Trophoblast cell (in vitro differentiated cells and primary cell): ENCODE results near the gene SUPT20HL1.

Experiments used
- DNase-seq, 2 donors: peaks; one replicate each; pipeline ENCODE4 v3.0.0-alpha.2; 2016
- H2AFZ ChIP-seq: 2 replicates; pipeline ENCODE4 v1.6.1; 2013; ENCODE audit warnings: low read length, moderate library complexity, mild to moderate bottlenecking; ENCODE audit not compliant: insufficient read depth, poor library complexity
- H2AK5ac ChIP-seq: 2 replicates; pipeline ENCODE4 v1.6.1; 2013; ENCODE audit warnings: mild to moderate bottlenecking, low read length
- H2BK120ac ChIP-seq: 2 replicates; pipeline ENCODE4 v1.6.1; 2013; ENCODE audit warnings: low read length, mild to moderate bottlenecking, moderate library complexity; ENCODE audit not compliant: insufficient read depth, poor library complexity
- H2BK12ac ChIP-seq: 2 replicates; pipeline ENCODE4 v1.6.1; 2013; ENCODE audit warnings: mild to moderate bottlenecking, low read length, moderate library complexity
- H2BK5ac ChIP-seq: 2 replicates; pipeline ENCODE4 v1.6.1; 2013; ENCODE audit warnings: low read length, low read depth, moderate library complexity, mild to moderate bottlenecking; ENCODE audit not compliant: poor library complexity
- H3K14ac ChIP-seq: 2 replicates; pipeline ENCODE4 v1.6.1; 2013; ENCODE audit warnings: mild to moderate bottlenecking, low read length
- H3K18ac ChIP-seq: 2 replicates; pipeline ENCODE4 v1.6.1; 2013; ENCODE audit warnings: mild to moderate bottlenecking, low read length
- H3K23ac ChIP-seq: 2 replicates; pipeline ENCODE4 v1.6.1; 2013; ENCODE audit warnings: low read length
- H3K27ac ChIP-seq: 2 replicates; pipeline ENCODE4 v1.5.1; 2013; ENCODE audit warnings: low read depth, mild to moderate bottlenecking, inconsistent platforms, low read length, moderate library complexity
- H3K27me3 ChIP-seq: 2 replicates; pipeline ENCODE4 v1.6.1; 2013; ENCODE audit warnings: inconsistent platforms, mild to moderate bottlenecking, low read length, moderate library complexity; ENCODE audit not compliant: insufficient read depth
- H3K36me3 ChIP-seq, 2 experiments: 1 replicate in 1 of 2; 2 replicates in 1 of 2; pipeline ENCODE4 v1.6.1; 2013; ENCODE audit warnings: low read length in 2 of 2, mild to moderate bottlenecking in 2 of 2, moderate library complexity in 1 of 2; ENCODE audit not compliant: insufficient read depth in 2 of 2, control insufficient read depth in 1 of 2
- H3K4ac ChIP-seq: 2 replicates; pipeline ENCODE4 v1.6.1; 2013; ENCODE audit warnings: low read depth, mild to moderate bottlenecking, low read length, moderate library complexity
- H3K4me1 ChIP-seq, 2 experiments: 1 replicate in 1 of 2; 2 replicates in 1 of 2; pipeline ENCODE4 v1.6.1; 2013; ENCODE audit warnings: low read length in 2 of 2, mild to moderate bottlenecking in 2 of 2, moderate library complexity in 1 of 2; ENCODE audit not compliant: insufficient read depth in 2 of 2, control insufficient read depth in 1 of 2
- H3K4me2 ChIP-seq: 2 replicates; pipeline ENCODE4 v1.6.1; 2013; ENCODE audit warnings: inconsistent platforms, mild to moderate bottlenecking, low read length, moderate library complexity
- H3K4me3 ChIP-seq: 2 replicates; pipeline ENCODE4 v1.5.1; 2013; ENCODE audit warnings: mild to moderate bottlenecking, low read depth, low read length, inconsistent platforms
- H3K79me1 ChIP-seq: one replicate; pipeline ENCODE4 v1.6.1; 2013; ENCODE audit warnings: low read length
- H3K79me2 ChIP-seq: 2 replicates; pipeline ENCODE4 v1.6.1; 2013; ENCODE audit warnings: low read length, mild to moderate bottlenecking; ENCODE audit not compliant: control insufficient read depth, insufficient read depth, poor library complexity
- H3K9ac ChIP-seq: 2 replicates; pipeline ENCODE4 v1.6.1; 2013; ENCODE audit warnings: mild to moderate bottlenecking, low read length
- H3K9me3 ChIP-seq: 2 replicates; pipeline ENCODE4 v1.6.1; 2013; ENCODE audit warnings: low read depth, mild to moderate bottlenecking, control low read depth, inconsistent platforms, low read length; ENCODE audit not compliant: insufficient read depth
- H4K12ac ChIP-seq: 2 replicates; pipeline ENCODE4 v1.6.1; 2013; ENCODE audit warnings: low read depth, mild to moderate bottlenecking, low read length, moderate library complexity
- H4K8ac ChIP-seq: 2 replicates; pipeline ENCODE4 v1.6.1; 2013; ENCODE audit warnings: low read depth, mild to moderate bottlenecking, low read length, moderate library complexity
- H4K91ac ChIP-seq: one replicate; pipeline ENCODE4 v1.6.1; 2013; ENCODE audit warnings: low read depth, mild to moderate bottlenecking, low read length, moderate library complexity
- WGBS: extraction: QIAGEN DNeasy Blood & Tissue Kit; methylation state at CpG from one replicate; pipeline ENCODE4 v1.1.7; 2013; ENCODE audit warnings: missing lambda C conversion rate; ENCODE audit not compliant: insufficient read length, insufficient coverage; ENCODE audit errors: extremely low coverage; 5-methylcytosine and 5-hydroxymethylcytosine counted together

The SUPT20HL1 gene

DNA sequence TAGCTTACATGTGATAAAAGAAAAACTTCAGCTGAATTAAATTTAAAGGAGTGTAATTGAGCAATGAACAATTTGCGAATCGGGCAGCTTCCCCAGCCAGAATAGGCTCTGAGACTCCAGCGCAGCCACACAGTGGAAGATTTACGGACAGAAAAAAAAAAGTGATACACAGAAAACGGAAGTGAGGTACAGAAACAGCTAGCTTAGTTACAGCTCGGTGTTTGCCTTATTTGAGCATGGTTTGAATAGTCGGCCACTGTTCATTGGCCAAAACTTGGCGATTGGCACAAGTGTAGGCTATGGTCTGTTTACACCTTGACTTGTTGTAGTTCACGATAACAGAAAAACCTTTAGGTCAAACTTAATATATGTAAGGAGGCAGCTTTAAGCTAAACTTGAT lies 16.7 kb upstream of the SUPT20HL1 start:
- H3K79me1 ChIP-seq, result no peaks in the 10 kb centered on the region
- no peak overlapping the region for H3K9ac ChIP-seq
- no peaks in the 10 kb centered on the region for H3K79me2 ChIP-seq
- no peak overlapping the region for H3K23ac ChIP-seq
- H2BK120ac ChIP-seq, result no peak overlapping the region
- no peak for DNase-seq
- no CpG with 5 or more reads among the region's 9 CpGs for WGBS
- no peak overlapping the region for H3K14ac ChIP-seq
- H3K36me3 ChIP-seq, result no peaks in the 10 kb centered on the region
- H3K27ac ChIP-seq, result no peak overlapping the region
- no peak overlapping the region for H4K91ac ChIP-seq
- no peak overlapping the region for H4K8ac ChIP-seq
- no peak overlapping the region for H2BK12ac ChIP-seq
- H3K9me3 ChIP-seq, result no peaks in the 10 kb centered on the region
- H3K4ac ChIP-seq, result no peak overlapping the region
- no peak overlapping the region for H4K12ac ChIP-seq
- no peak overlapping the region for H2AFZ ChIP-seq
- no peak overlapping the region for H3K18ac ChIP-seq
- no peaks in the 10 kb centered on the region for H3K27me3 ChIP-seq
- H3K4me1 ChIP-seq, result peaks cover 0 to 2% of the 10 kb centered on the region in 2 experiments
- no peak overlapping the region for H2BK5ac ChIP-seq
- H3K4me2 ChIP-seq, result no peak overlapping the region
- H2AK5ac ChIP-seq, result no peak overlapping the region
- no peak overlapping the region for H3K4me3 ChIP-seq

DNA sequence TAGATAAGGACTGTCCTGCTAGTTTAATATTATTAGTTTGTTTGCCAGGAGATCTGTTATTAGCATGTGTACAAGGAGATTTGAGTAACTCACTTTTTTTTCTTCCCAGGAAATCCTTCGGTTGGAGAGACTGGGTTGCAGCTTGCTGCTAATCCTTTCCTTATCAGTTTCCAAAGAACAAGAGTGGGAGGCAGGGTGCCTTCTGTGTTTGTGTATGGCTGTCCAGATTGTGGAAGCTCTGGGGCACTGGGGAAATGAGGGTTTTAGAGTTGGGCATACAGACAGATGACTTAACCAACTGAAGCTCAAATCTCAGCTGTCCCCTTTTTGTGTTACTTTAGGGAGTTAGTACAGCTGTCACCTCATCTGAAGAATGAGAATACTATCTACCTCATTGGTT lies 12.6 kb upstream of the SUPT20HL1 start:
- Histone ChIP-seq H2BK12ac (no peak overlapping the region), H3K27ac (no peak overlapping the region), H2AK5ac (no peak overlapping the region), H3K4me1 (peaks cover 0 to 2% of the 10 kb centered on the region in 2 experiments), H3K4me2 (no peak overlapping the region), H3K79me1 (no peaks in the 10 kb centered on the region), H4K8ac (no peak overlapping the region), H3K23ac (no peak overlapping the region), H2BK5ac (no peak overlapping the region), H3K4me3 (no peak overlapping the region), H3K27me3 (no peaks in the 10 kb centered on the region), H3K9ac (no peak overlapping the region), H3K18ac (no peak overlapping the region), H3K36me3 (no peaks in the 10 kb centered on the region), H2AFZ (no peak overlapping the region), H4K91ac (no peak overlapping the region), H3K4ac (no peak overlapping the region), H3K9me3 (no peaks in the 10 kb centered on the region), H2BK120ac (no peak overlapping the region), H3K79me2 (no peaks in the 10 kb centered on the region), H4K12ac (no peak overlapping the region), H3K14ac (no peak overlapping the region)
- no CpG with 5 or more reads among the region's 1 CpG for WGBS
- no peak for DNase-seq

DNA sequence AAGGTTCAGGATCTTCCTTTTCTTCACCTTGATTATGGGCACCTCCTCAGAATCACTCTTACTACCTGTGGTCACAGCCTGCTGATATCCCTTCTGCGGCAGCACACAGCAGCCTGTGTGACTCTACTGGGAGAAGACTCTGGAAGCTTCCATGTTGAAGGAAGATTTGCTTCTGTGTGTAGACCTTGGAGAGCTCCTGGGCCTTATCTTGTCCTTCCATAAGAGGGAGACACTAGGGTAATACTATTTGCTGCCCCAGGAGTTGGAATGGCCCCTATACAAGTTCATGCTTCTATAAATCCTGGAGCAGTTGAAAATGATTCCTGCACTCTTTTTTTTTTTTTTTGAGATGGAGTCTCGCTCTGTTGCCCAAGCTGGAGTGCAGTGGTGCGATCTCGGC lies 10.2 kb upstream of the SUPT20HL1 start:
- Histone ChIP-seq H3K79me1 (no peaks in the 10 kb centered on the region), H3K14ac (no peak overlapping the region), H2BK12ac (no peak overlapping the region), H3K4me2 (no peak overlapping the region), H2BK5ac (no peak overlapping the region), H3K9ac (no peak overlapping the region), H2AK5ac (no peak overlapping the region), H4K8ac (no peak overlapping the region), H3K4ac (no peak overlapping the region), H3K79me2 (no peaks in the 10 kb centered on the region), H3K18ac (no peak overlapping the region), H3K27me3 (no peaks in the 10 kb centered on the region), H4K91ac (no peak overlapping the region), H3K4me1 (peaks cover 0 to 2% of the 10 kb centered on the region in 2 experiments), H3K9me3 (no peaks in the 10 kb centered on the region), H2BK120ac (no peak overlapping the region), H2AFZ (no peak overlapping the region), H3K4me3 (no peak overlapping the region), H3K27ac (no peak overlapping the region), H4K12ac (no peak overlapping the region), H3K36me3 (no peaks in the 10 kb centered on the region), H3K23ac (no peak overlapping the region)
- no peak for DNase-seq
- WGBS, result no CpG with 5 or more reads among the region's 4 CpGs

DNA sequence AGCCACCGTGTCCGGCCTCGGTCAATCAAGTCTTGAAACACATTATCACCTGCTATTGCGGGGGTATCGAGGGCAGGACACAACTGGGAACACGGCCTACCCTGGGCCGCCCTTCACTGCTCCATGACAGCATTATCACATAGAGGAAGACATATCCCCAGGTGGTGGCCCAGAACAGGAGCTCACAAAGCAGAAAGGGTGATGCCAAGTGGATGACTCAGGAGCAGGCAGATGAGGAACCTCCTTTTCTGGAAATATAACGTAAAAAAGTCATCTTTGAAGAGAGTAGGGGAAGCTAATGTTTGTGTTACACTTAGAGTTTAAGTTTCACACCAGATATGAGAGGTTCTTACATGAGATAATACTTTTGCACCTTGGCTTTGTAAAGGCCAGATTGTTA lies 5.3 kb upstream of the SUPT20HL1 start:
- H3K23ac ChIP-seq, result no peak overlapping the region
- no peak overlapping the region for H3K9ac ChIP-seq
- H3K79me1 ChIP-seq, result no peaks in the 10 kb centered on the region
- H2BK5ac ChIP-seq, result no peak overlapping the region
- no peak overlapping the region for H3K4ac ChIP-seq
- no peak overlapping the region for H2AFZ ChIP-seq
- H3K4me1 ChIP-seq, result no peaks in the 10 kb centered on the region
- H3K18ac ChIP-seq, result no peak overlapping the region
- H2BK120ac ChIP-seq, result no peak overlapping the region
- no peak overlapping the region for H3K4me2 ChIP-seq
- H3K9me3 ChIP-seq, result no peaks in the 10 kb centered on the region
- no peak for DNase-seq
- no peak overlapping the region for H4K91ac ChIP-seq
- WGBS, result no CpG with 5 or more reads among the region's 8 CpGs
- no peak overlapping the region for H4K8ac ChIP-seq
- no peak overlapping the region for H3K14ac ChIP-seq
- H3K36me3 ChIP-seq, result no peaks in the 10 kb centered on the region
- H2BK12ac ChIP-seq, result no peak overlapping the region
- H3K4me3 ChIP-seq, result no peak overlapping the region
- H2AK5ac ChIP-seq, result no peak overlapping the region
- no peak overlapping the region for H3K27ac ChIP-seq
- no peak overlapping the region for H4K12ac ChIP-seq
- H3K79me2 ChIP-seq, result no peaks in the 10 kb centered on the region
- H3K27me3 ChIP-seq, result no peaks in the 10 kb centered on the region
